ENCODE measurements around the gene SUSD1. TPM values are rescaled to one million over a fixed set of nuclear protein-coding genes. Genes with fewer than 3 reads are reported as not detected.

SUSD1 gene
- polyA plus RNA-seq, 1 donor (not counting 4 experiments of a cell fraction or from before 2014, with no cell fraction given) = 3.6 TPM

GRCh38 chr9:112028242-112029221, 146.6 kb downstream of the SUSD1 start:
- Histone ChIP-seq H3K9me3 (ENCODE audit: control insufficient read depth, low read depth, low read length) (no peaks in the 10 kb centered on the region), H3K36me3 (ENCODE audit: control insufficient read depth in 2 of 2, extremely low read depth in 1 of 2, insufficient read depth in 2 of 2, low read length in 2 of 2) (no peaks in the 10 kb centered on the region), H3K79me2 (ENCODE audit: control insufficient read depth, insufficient read depth, low read length) (no peaks in the 10 kb centered on the region), H2AFZ (ENCODE audit: control insufficient read depth, low read length) (no peak overlapping the region), H3K27me3 (ENCODE audit: control insufficient read depth, extremely low read depth, insufficient read depth, low read length) (no peaks in the 10 kb centered on the region), H3K4me3 (ENCODE audit: control insufficient read depth in 2 of 3, extremely low read depth in 1 of 3, insufficient read depth in 2 of 3, low read depth in 1 of 3, low read length in 3 of 3) (no peak overlapping the region), H3K27ac (ENCODE audit: control insufficient read depth, insufficient read depth, low read length) (no peak overlapping the region), H4K20me1 (ENCODE audit: control insufficient read depth, extremely low read depth, insufficient read depth, low read length) (no peaks in the 10 kb centered on the region), H3K4me2 (ENCODE audit: control insufficient read depth, extremely low read depth, insufficient read depth, low read depth, low read length) (no peak overlapping the region), H3K9ac (ENCODE audit: control insufficient read depth, extremely low read depth, insufficient read depth, low read length) (no peak overlapping the region), H3K9me1 (ENCODE audit: control insufficient read depth, extremely low read depth, insufficient read depth, low read length) (no peaks in the 10 kb centered on the region), H3K4me1 (ENCODE audit: control insufficient read depth, extremely low read depth, insufficient read depth, low read length) (peaks cover 9% of the 10 kb centered on the region)
- dilution Hi-C loops (cut with MboI; ENCODE audit: extremely low pct_ligation_motif_present, low sequenced_read_pairs) = no loop called here
- no peak for FAIRE-seq
- no peak for DNase-seq (ENCODE audit: low read depth, low spot score)
- no peak for TF ChIP-seq CTCF (optimal IDR thresholded peaks at IDR 0.05 in 1 of 3, IDR thresholded peaks at IDR 0.05 in 1 of 3, conservative IDR thresholded peaks at IDR 0.05 in 1 of 3; ENCODE audit: extremely low read depth in 1 of 3, insufficient read depth in 2 of 3, low read length in 3 of 3)
- no peak for TF ChIP-seq EZH2 (IDR thresholded peaks at IDR 0.05; ENCODE audit: low read length)

DNA sequence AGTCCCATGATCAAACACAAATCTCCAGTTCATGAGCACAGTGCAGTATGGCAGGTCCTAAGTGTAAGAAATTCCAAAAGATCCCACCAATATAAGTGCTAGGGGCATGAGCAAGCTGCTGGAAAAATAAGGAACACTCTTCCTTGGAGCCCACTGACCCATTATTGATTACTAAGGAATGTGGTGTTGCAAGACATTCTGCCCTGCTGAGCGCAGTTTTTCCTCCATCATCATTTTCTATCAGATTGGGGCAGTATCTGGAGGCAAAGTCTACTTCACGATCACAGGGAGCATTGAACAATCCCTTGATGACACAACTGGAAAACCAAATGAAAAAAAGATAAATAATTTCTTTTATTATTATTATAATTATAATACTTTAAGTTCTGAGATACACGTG, 149.2 kb downstream of the SUSD1 start:
- Histone ChIP-seq H3K4me1 (ENCODE audit: control insufficient read depth, extremely low read depth, insufficient read depth, low read length) (peaks cover 23% of the 10 kb centered on the region), H3K36me3 (ENCODE audit: control insufficient read depth in 2 of 2, extremely low read depth in 1 of 2, insufficient read depth in 2 of 2, low read length in 2 of 2) (no peaks in the 10 kb centered on the region), H4K20me1 (ENCODE audit: control insufficient read depth, extremely low read depth, insufficient read depth, low read length) (no peaks in the 10 kb centered on the region), H3K4me2 (ENCODE audit: control insufficient read depth, extremely low read depth, insufficient read depth, low read depth, low read length) (no peak overlapping the region), H3K27ac (ENCODE audit: control insufficient read depth, insufficient read depth, low read length) (no peak overlapping the region), H3K27me3 (ENCODE audit: control insufficient read depth, extremely low read depth, insufficient read depth, low read length) (no peaks in the 10 kb centered on the region), H2AFZ (ENCODE audit: control insufficient read depth, low read length) (no peak overlapping the region), H3K79me2 (ENCODE audit: control insufficient read depth, insufficient read depth, low read length) (no peaks in the 10 kb centered on the region), H3K9ac (ENCODE audit: control insufficient read depth, extremely low read depth, insufficient read depth, low read length) (no peak overlapping the region), H3K9me3 (ENCODE audit: control insufficient read depth, low read depth, low read length) (no peaks in the 10 kb centered on the region), H3K9me1 (ENCODE audit: control insufficient read depth, extremely low read depth, insufficient read depth, low read length) (no peaks in the 10 kb centered on the region), H3K4me3 (ENCODE audit: control insufficient read depth in 2 of 3, extremely low read depth in 1 of 3, insufficient read depth in 2 of 3, low read depth in 1 of 3, low read length in 3 of 3) (no peak overlapping the region)
- FAIRE-seq (no peak), DNase-seq (ENCODE audit: low read depth, low spot score) (no peak)
- dilution Hi-C loops (cut with MboI; ENCODE audit: extremely low pct_ligation_motif_present, low sequenced_read_pairs) = no loop called here
- TF ChIP-seq EZH2 (IDR thresholded peaks at IDR 0.05; ENCODE audit: low read length) (no peak), CTCF (optimal IDR thresholded peaks at IDR 0.05 in 1 of 3, IDR thresholded peaks at IDR 0.05 in 1 of 3, conservative IDR thresholded peaks at IDR 0.05 in 1 of 3; ENCODE audit: extremely low read depth in 1 of 3, insufficient read depth in 2 of 3, low read length in 3 of 3) (no peak)

All from keratinocyte (primary cell).